C4-2B (cell line): ENCODE data around the gene KIF6.
"Not testable (repeated sequence)": the region's sequence is repeated elsewhere in the genome, so short reads cannot be mapped to it uniquely, and the experiment has no call there.

ENCODE experiments used
- H3K27ac ChIP-seq: fragments of 450-650 bp; 2 replicates; pipeline ENCODE4 v1.5.1; 2017
- ZFX ChIP-seq: fragments of 450-650 bp; IDR thresholded peaks from 2 replicates; pipeline ENCODE4 v1.6.1; 2017
- TF ChIP-seq, protein P1 (sequence below): fragments of 450-650 bp; conservative IDR thresholded peaks from 2 replicates; pipeline ENCODE4 v1.5.1; 2017; ENCODE audit warnings: mild to moderate bottlenecking

KIF6 gene

DNA sequence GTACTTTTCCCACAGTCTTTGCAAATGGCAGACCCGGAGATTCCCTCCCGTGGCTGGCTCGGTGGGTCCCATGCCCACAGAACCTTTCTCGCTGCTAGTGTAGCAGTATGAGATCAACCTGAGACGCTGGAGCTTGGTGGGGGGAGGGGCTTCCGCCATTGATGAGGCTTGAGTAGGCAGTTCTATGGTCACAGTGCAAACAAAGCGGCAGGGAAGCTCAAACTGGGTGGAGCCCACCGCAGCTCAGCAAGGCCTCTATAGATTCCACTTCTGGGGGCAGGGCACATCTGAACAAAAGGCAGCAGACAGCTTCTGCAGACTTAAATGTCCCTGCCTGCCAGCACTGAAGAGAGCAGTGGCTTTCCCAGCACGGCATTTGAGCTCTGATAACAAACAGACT lies 216.7 kb downstream of the KIF6 start:
- no peak overlapping the region for H3K27ac ChIP-seq

DNA sequence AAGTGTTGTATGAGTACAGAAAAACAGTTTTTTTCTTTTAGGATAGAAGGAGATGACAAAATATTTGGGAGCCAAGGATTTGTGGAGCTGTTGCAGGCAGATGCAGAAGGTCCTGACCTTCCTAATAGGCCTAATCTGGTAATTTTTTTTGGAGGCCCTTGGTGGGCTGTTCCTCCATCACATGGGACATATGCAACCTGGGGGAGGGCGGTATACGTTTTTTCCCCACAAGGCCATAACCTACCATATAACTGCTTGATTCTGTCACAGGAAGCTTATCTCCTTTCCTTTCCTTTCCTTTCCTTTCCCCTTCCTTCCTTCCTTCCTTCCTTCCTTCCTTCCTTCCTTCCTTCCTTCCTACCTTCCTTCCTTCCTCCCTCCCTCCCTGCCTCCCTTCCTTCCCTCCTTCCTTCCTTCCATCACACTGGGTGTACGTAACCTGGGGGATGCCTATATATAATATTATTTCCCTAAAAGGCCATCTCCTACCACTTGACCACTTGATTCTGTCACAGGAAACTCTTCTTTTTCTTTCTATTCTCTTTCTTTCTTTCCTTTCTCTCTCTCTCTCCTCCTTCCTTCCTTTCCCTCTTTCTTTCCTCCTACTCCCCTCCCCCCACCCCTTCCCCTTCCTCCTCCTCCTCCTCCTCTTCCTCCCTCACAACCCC lies 217.7 kb downstream of the KIF6 start:
- TF ChIP-seq, protein P1, sequence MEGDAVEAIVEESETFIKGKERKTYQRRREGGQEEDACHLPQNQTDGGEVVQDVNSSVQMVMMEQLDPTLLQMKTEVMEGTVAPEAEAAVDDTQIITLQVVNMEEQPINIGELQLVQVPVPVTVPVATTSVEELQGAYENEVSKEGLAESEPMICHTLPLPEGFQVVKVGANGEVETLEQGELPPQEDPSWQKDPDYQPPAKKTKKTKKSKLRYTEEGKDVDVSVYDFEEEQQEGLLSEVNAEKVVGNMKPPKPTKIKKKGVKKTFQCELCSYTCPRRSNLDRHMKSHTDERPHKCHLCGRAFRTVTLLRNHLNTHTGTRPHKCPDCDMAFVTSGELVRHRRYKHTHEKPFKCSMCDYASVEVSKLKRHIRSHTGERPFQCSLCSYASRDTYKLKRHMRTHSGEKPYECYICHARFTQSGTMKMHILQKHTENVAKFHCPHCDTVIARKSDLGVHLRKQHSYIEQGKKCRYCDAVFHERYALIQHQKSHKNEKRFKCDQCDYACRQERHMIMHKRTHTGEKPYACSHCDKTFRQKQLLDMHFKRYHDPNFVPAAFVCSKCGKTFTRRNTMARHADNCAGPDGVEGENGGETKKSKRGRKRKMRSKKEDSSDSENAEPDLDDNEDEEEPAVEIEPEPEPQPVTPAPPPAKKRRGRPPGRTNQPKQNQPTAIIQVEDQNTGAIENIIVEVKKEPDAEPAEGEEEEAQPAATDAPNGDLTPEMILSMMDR, result no peak
- no peak for TF ChIP-seq ZFX
- no peak overlapping the region for H3K27ac ChIP-seq

More for the DNA sequence above, 216.7 kb downstream of the KIF6 start:
- TF ChIP-seq, protein P1, result no peak
- TF ChIP-seq ZFX, result no peak

GRCh38 chr6:39502362-39502955 lies 222.7 kb downstream of the KIF6 start:
- not testable (repeated sequence) for H3K27ac ChIP-seq

DNA sequence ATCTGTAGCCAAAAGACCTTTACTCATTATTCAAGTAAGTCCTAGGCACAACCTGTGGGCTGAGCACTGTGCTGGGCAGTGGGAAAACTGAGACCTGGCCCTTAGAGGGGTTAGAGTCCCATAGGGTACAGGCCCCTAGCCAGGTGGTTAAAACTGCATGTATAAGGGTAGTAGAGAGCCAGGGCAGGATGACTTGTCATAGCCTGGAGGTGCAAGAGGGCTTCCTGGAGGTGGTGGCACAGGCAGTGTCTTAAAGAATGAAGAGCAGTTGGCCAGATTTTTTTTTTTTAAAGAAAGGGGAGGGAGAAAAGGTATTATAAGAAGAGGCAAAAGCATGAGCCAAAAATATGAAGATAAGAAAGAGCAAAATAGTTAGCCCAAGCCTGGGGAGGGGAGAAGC lies 226.2 kb downstream of the KIF6 start:
- TF ChIP-seq, protein P1, result no peak
- TF ChIP-seq ZFX, result no peak
- no peak overlapping the region for H3K27ac ChIP-seq

- no peak for TF ChIP-seq ZFX
- TF ChIP-seq, protein P1, result no peak
- H3K27ac ChIP-seq, result no peak overlapping the region
Measured at GRCh38 chr6:39498096-39498495, 227.1 kb downstream of the KIF6 start.

- no peak overlapping the region for H3K27ac ChIP-seq
- no peak for TF ChIP-seq ZFX
- TF ChIP-seq, protein P1, result no peak
Measured at GRCh38 chr6:39496915-39497314, 228.3 kb downstream of the KIF6 start.

DNA sequence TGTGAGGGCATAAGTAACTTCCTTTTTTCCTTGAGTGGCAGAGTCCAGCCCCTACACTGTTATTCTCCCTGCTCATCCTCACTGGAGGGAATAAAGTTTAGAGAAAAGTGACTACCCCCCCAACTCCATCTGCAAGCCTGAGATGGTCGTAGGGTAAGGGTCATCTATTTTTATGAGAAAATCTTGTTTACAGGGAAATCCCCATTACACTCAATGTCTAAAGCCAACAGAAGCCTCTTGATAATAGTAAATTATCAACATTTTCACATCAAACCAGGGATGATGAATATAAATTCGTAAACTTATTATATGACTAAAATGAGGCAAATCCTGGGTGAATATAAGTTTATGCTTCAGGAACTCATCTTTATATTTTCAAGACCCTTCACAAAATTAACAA lies 228.8 kb downstream of the KIF6 start:
- TF ChIP-seq ZFX, result no peak
- TF ChIP-seq, protein P1, result no peak
- no peak overlapping the region for H3K27ac ChIP-seq

- TF ChIP-seq ZFX, result no peak
- TF ChIP-seq, protein P1, result no peak
- H3K27ac ChIP-seq, result no peak overlapping the region
Measured at GRCh38 chr6:39495640-39496039, 229.6 kb downstream of the KIF6 start.
